Fibroblast of skin of left biceps (primary cell): ENCODE results near the gene PTPRN2.
"Not testable (repeated sequence)": the region's sequence is repeated elsewhere in the genome, so short reads cannot be mapped to it uniquely, and the experiment has no call there.

Source experiments
- DNase-seq, 2 experiments: peaks; one replicate each; pipeline ENCODE4 v3.0.0-alpha.2; 2013; ENCODE audit warnings: low read depth in 2 of 2

Gene PTPRN2

GRCh38 chr7:158532093-158532627 lies 55.5 kb downstream of the PTPRN2 start:
- no peak for DNase-seq

GRCh38 chr7:158531661-158532060 lies 56.0 kb downstream of the PTPRN2 start:
- no peak for DNase-seq

- no peak for DNase-seq
Observed at GRCh38 chr7:158530800-158531609, 56.6 kb downstream of the PTPRN2 start.

DNA sequence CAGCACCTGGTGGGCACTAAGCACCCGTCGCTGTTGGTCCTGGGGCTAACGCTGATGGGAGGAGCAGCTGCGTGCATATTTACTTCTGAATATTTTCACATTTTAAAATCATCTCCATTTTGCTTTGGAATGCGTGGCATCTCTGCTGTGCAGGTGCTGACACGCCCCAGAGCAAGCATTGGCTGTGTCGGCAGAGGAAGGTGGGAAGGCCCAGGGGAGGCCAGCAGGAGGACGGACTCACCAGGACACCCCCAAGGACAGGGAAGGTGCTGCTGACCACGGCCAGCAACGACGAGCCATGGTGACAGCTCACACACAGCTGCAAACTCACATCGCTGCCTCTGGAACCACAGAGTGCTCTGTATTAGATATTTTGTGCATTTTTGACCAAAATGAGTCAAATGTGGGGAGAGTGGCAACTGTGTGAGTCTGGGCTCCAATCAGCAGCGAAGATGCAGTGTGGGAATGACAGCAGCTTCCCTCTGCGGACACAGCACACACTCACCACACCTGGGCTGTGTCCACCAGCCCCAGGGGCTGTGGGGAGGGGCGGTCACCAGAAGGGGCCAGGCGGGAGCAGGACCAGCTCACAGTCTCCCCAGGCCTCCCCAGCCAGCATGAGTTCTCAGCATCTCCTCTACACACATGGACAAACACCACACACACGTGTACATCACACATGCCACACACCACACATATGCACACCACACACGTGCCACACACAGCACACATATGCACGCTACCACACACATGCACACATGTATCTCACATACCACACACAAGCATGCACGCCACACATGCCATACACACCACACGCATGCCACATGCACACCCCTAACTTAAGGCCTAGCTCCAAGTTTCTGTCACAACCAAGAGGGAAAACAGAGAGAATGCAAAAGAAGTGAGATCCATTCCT lies 58.2 kb downstream of the PTPRN2 start:
- no peak for DNase-seq

- DNase-seq = no peak
Observed at GRCh38 chr7:158527915-158528502, 59.6 kb downstream of the PTPRN2 start.

GRCh38 chr7:158527495-158527894 lies 60.1 kb downstream of the PTPRN2 start:
- DNase-seq = no peak

DNA sequence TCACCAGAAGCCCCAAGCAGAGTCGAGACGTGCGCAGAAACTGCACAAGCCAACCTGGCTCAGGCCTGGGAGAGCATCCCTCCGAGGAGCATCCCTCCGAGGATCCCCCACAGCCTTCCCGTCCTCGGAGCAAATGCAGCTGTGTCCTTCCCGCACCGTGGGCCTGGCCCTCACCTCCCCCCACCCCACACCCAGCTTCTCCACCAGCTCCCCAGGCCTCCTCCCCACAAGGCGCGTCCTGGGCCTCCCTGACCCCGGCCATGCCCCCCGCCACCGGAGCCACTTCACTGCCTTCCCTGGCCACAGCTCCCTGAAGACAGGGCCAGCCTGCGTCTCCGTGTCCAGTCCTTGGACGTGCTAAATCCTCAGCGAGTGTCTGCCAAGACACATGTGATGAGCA lies 60.6 kb downstream of the PTPRN2 start:
- DNase-seq = no peak

GRCh38 chr7:158526531-158526930 lies 61.1 kb downstream of the PTPRN2 start:
- no peak for DNase-seq

- DNase-seq = no peak
Observed at GRCh38 chr7:158525648-158526484, 61.8 kb downstream of the PTPRN2 start.

DNA sequence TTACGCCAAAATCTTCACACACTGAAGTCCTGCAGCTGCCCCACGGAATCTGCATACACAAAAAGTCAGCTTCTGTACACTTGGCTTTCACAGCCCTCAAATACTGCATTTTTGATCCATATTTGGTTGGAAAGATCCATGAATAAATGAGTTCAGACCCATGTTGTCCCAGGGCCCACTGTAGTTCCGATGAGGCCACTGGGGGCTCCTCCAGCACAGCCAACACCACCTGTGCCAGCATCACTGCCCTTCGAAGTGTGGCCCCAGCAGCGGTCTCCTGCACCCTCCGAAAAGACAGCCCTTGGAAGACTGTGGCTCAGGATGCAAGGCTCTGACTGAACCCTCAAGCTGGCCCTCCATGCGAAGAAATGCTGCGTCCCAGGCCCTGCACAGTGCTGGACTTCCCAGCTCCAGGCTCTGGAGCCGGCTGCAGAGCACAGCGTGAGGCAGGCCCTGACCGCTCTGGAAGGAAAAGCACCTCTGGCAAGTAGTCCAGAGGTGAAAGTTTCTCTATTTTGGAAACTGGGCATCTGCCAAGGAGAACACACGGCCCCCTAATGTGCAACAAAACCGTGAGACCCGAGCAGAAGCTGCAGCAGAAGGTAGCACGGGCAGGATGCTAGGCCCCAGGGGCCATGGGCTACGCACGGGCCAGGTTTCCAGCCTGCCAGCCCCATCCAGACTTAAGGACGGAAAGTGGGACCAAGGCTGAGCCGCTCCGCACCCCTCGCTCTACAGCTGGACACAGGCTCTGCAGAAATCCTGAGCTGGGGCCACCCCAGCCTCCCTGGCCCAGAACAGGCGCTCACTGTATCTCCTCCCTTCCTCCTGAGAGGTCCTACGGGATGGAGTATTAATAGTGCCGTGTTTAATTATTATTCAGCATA lies 62.6 kb downstream of the PTPRN2 start:
- no peak for DNase-seq

DNA sequence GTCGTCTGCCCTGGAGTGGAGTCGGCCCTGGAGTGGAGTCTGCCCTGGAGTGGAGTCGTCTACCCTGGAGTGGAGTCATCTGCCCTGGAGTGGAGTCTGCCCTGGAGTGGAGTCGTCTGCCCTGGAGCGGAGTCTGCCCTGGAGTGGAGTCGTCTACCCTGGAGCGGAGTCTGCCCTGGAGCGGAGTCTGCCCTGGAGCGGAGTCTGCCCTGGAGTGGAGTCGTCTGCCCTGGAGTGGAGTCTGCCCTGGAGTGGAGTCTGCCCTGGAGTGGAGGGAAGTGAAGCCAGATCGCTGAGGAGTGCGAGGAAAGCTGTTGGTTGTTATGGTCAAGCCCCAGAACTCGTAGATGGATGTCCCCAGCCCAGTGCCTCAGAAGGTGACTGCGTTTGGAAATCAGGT lies 63.3 kb downstream of the PTPRN2 start:
- not testable (repeated sequence) for DNase-seq

GRCh38 chr7:158523877-158524276 lies 63.7 kb downstream of the PTPRN2 start:
- not testable (repeated sequence) for DNase-seq

- not testable (repeated sequence) for DNase-seq
Observed at GRCh38 chr7:158523165-158523856, 64.3 kb downstream of the PTPRN2 start.

- DNase-seq = not testable (repeated sequence)
Observed at GRCh38 chr7:158521795-158522194, 65.8 kb downstream of the PTPRN2 start.

DNA sequence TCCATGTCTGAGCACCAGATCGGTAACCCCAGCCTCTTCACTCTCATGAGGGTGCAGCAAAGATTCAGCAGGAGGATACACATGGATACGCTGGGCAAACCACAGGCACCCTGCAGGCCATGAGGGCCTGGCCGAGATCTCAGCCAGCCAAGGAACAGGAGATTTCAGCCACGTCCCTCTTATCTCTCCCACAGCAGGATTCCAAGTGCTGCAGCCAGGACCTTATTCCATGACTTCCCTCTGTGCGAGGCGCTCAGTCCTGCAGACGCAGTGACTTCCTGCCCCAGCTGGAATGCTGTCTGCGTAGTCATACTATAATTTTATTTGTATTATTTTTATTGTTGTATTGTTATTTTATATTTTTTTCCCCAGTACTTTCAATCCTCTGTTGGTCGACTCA lies 66.8 kb downstream of the PTPRN2 start:
- no peak for DNase-seq

DNA sequence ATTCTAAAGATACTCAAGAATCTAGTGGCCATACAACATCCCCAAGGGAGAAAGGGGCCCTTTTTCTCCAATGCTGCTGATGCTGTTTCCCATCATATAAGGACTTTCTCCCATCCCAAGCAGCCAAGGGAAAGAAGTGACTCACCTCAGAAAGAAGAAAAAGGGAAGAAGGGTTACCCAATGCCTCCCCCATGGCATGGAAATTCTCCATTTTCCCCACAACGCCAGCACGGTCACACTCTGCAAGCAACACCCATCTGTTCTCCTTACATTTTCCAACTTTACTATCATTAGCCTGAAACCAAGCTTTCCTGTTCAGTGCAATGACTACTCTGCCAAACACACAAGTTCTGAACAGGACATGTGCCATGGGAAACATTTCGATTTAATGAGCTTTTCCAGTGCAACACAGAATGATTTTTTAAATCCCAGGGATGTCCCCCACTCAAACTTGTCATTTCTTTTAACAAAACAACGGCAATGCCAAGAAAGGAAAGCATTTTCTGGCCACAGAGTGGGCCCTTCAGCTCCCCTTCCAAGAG lies 67.9 kb downstream of the PTPRN2 start:
- no peak for DNase-seq

DNA sequence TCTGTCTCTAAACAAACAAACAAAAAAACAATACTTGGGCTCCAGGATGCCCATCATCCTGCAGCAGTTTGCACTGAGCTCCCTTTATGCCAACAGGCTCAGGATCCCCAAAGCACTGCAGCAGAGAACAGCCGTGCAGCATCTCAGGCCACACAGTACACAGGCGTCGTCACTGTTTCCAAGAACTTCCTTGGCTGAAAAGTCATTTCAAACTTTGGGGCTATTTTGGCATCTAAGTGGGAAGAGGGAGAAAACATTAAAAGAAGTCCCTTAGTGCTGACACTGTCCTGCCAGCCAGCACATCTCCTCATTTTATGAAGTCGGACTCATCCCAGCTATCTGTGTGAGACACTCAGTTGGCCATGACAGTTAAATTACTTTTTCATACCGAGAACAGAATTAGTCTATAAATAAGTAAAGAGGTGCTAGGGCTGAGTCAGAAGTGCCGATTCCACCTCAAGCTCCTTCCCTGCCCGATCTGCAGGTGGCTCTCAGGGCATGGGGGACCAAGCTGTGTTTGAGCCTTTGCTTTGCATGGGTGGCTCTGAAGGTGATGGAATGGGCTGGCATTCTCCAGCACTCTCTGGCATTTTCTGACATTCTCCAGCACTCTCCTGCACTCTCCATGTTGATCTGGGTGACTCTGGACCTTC lies 68.5 kb downstream of the PTPRN2 start:
- DNase-seq = no peak

DNA sequence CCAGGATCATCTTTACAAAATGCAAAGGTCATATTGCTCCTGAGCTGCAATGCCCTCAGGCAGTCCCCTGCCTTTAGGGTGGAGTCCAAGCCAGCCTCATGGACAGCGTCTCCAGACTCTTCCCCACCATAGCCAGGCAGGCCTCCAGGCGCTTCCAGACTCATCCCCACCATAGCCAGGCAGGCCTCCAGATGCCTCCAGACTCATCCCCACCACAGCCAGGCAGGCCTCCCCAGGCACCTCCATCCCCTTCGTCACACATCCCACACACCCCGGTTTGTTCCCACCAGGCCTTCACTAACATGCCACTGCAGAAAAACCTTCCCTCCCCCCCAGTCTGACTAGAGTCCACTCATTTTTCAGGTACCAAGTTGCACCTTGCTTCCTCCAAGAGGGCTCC lies 70.1 kb downstream of the PTPRN2 start:
- DNase-seq = no peak

DNA sequence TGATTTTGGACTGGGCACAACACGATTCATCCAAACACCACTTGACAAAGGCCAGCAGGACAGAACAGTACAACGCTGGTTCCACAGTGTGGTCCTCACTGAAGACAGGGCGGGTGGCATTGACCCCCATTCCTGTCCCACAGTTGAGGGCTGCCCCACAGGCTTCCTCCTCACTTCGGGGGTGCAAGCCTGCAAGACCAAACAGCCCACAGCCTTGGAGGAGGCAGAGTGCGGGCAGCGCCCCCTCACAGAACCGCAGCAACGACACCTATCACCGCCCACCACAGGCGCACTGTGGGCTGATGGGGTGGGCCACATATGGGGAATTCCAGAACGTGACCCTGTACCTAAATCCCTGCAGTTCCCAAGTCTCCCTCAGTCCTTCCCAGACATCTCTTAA lies 70.6 kb downstream of the PTPRN2 start:
- no peak for DNase-seq
